Stimulated activated naive CD4-positive, alpha-beta T cell (primary cell): ENCODE data around the gene REXO2.

Experiments used
- DNase-seq, 6 experiments: peaks; one replicate each; lab custom pipeline; 2025; lab: John Stamatoyannopoulos, UW

REXO2 gene

DNA sequence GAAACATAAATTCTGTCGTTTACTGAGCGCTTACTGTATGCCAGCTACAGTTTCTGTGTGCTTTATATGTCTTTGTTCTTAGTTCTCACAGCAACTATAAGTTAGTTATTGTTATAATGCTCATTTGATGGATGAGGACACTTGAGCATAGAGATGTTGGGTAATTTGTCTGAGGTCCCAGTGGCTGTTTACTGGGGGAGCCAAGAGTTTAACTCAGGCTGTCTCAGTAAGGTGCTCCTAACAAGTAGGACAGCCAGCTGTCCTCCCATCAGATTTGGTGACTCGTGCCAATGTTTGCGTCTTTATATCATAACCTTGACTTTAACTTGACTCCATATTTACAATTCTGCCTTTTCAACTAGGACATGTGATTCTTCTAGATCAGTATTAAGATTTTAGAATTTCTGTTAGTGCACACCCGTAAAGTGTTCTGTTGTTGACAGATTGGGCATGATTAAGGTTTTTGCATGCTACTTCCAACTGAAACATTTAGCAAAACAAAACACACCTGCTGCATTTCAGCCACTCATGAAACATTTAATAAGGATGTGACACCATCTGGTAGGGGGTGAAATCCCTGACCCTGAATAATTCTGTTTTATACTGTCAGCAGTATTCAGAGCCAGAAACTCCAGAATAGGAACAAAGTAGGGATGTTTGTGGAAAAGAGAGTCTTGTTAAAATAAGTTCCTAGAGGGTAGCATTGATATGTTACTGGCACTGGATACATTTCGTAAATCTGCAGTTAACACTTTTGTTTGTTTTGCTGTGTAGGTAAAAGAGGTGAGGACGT is 1.9 kb downstream of the REXO2 start:
- DNase-seq: no peak

DNA sequence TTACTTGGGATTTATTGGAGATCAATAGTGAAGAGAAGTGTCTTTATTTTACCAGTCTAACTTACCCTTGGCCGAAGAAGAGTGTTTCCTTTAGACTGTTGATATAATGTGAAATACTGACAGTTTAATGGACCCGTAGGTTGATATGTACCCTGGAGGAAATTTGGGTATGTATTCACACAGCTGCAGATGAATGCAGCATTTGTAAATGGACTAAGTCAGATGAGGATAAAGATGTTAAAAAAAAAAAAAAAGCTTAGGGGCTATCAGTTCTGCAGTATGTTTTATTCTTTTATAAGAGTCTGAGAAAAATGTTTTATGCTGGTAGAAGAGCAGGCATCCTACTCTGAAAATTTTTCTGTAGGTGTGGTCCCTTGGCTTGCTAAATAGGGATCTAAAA is 2.7 kb downstream of the REXO2 start:
- no peak for DNase-seq

DNA sequence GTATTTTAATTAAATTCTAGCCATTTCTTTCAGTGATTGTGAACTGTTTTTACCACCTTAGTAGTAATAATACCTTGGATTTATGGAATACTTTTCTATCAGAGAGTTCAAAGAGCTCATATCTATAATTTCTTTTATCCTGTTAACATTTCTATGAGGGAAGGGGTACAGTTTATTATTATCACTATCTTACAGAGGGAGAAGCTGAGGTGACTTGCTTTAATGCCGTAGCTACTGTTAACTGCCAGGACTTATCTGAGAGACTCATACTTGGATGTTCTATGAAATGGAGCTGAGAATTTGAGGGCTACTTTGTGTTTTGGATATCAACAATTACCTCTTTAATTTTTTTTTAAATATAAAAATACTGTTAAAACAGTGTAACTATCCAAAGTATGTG is 3.3 kb downstream of the REXO2 start:
- DNase-seq: no peak

DNA sequence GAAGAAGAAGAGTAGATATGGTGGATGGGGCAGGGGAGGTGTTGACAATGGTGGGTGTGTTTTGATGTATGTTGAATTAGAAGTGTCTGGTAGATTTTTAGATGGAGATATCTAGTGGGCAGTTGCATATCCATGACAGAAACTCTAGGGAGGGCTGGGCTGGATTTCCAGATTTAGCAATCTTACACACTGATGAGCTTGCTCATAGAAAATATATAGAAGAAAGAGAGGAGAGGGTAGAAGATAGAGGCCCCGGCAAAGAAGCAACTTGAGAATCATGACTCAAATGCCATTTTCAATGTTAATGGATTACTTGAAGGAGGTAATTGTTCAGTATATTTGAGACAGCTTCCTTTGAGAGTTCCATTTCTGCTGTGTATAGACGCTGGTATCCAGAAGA is 8.2 kb downstream of the REXO2 start:
- no peak for DNase-seq

DNA sequence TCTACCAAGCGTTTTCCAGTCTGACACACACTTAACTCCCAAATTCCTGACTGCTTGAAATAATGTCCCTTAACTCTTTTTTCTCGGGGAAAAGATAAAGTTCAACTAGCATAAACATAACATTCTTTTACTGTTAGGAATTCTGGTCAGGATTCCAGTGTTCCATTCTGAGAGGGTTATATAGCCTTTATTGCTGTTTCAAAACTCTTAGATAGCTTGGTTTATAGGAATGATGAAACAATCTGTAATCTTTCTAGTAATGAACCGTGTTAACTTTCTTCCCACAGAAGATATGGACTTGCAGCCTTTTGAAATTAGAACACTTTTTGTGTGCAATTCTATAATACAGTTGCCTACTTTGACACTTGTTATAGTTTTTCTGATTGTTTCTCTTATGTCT is 8.6 kb downstream of the REXO2 start:
- no peak for DNase-seq

DNA sequence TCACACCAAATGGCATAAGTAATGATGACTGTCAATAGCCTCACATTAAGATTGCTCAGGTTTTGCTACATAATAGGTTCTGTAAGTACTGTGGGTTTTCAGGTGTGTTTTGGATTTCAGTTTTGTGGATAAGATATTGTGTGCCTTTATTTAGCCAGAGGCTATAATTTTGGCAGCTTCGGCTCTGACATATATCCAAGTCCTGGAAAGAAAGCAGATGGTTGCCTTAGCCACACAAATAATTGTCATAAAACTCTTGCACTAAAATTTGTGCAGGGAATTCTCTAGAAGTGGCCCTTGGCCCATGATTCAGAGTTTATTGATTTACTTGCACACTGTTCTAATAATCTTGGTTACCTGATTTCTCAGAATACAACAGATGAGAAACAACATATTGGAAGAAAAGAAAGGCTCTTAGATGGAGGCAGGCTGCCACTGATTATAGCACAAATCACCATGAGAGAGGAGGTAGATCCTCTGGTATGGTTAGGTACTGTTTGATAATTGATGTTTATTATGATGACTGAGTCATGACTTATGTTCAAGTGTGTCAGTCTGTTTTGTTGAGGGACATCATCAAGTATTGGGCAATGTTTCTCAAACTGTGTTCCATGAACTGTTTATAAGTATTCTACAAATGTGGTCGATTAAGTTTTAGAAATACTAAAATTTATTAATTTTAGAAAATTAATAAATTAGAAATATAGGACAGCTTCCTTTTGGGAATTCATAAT is 9.6 kb downstream of the REXO2 start:
- DNase-seq: no peak

DNA sequence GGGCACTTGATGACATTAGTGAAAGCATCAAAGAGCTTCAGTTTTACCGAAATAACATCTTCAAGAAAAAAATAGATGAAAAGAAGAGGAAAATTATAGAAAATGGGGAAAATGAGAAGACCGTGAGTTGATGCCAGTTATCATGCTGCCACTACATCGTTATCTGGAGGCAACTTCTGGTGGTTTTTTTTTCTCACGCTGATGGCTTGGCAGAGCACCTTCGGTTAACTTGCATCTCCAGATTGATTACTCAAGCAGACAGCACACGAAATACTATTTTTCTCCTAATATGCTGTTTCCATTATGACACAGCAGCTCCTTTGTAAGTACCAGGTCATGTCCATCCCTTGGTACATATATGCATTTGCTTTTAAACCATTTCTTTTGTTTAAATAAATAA is 10.6 kb downstream of the REXO2 start:
- no peak for DNase-seq

DNA sequence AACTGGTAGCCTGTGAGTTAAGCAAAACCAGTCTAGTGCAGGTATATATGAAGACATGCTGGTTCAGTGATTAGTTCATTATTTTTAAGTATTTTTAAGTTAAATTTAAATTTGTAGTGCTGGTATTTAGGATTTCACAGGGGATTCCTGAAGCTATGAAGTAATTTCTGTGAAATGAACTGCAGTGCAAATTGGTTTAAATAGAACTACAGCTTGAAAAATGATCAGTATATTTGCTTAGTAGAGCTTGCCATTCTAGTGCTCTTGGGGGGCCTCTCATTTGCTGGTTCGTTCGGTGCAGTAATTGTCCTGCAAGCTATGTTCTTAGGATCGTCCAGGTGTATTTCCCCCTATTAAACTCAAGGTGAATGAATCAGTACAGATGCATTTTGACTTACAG is 13.1 kb downstream of the REXO2 start:
- DNase-seq: no peak

DNA sequence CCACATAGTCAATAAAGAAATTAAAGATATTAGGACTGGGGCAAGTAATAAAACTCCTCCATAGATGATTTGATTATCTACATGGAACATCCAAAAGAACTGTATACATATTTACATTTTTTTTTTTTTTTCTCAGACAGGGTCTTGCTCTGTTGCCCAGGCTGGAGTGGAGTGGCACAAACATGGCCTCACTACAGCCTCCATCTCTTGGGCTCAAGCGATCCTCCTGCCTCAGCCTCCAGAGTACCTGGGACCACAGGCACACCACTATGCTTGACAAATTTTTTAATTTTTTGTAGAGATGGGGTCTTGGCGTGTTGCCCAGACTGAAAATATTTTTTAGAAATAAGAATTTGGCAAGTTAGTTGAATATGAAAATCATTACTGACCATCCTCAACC is 24.7 kb downstream of the REXO2 start:
- DNase-seq: no peak

DNA sequence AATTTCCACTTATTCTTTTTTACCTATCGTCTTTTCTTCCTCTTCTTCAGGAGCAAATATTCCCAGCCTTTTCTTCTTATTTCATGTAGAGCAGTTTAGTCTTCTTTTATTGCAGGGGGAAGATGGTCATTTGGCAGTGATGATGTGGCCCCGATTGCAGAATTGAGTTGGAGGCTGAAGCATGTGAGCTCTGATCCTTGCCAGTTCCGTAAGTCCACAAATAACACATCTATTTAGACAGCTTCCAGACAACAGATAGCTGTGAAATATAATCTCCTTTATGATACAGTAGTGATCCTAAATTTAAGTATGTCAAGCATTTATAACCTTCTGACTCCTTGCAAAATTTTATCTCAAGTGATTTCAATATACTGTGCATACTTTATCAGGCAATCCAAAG is 27.5 kb downstream of the REXO2 start:
- no peak for DNase-seq

DNA sequence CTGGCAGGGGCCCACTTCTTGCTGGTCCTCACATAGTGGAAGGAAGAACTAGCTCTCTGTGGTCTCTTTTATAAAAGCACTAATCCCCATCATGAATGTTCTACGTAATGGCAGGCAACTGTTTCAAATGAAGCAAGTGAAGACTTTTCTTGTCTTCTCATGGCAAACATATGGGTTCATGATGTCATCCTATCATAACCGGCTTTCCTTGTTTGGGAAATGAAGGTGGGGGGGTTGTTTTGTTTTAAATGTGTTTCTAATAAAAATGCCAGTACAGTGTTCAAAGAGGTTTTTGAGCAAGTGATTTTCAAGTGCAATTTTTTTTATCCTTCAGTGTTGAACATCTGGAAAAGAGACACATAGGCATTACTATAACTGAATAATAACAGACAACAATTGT is 33.4 kb downstream of the REXO2 start:
- no peak for DNase-seq

DNA sequence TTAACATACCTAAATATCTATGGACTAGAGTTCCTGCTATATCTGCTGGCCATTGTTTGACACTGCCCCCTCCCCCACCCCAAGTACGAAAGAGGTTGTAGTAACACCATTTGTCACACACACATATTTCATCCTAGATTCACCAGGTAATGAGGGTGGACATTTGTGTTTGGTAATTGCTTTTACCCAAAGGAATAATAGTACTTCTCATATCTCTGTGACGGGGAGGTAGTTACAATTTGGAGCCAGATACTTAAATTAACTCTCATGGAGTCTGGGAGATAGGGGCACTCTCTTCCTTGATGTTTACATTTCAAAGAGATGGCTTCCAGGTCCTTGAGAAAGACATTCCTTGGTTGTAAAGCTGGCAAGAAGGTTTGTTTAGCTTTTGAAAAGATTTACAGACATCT is 38.7 kb downstream of the REXO2 start:
- no peak for DNase-seq

DNA sequence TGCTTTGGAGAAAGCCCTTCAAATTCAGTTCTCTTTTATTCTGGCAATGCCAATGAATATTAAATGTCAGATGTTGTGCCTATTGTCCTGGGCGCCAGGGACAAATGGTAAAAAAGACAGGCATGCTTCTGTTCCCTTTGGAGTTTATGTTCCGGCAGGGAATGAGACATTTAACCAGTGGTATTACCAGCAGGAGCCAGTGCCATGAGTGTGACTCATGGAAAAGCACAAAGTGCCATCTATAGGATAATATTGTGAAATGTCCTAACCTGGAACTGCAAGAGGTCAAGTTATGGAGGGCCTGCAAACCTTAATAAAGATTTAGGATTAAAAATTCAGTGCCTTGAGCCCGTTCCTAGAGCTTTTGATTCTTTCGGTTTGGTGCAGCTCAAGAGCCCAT is 39.5 kb downstream of the REXO2 start:
- no peak for DNase-seq

DNA sequence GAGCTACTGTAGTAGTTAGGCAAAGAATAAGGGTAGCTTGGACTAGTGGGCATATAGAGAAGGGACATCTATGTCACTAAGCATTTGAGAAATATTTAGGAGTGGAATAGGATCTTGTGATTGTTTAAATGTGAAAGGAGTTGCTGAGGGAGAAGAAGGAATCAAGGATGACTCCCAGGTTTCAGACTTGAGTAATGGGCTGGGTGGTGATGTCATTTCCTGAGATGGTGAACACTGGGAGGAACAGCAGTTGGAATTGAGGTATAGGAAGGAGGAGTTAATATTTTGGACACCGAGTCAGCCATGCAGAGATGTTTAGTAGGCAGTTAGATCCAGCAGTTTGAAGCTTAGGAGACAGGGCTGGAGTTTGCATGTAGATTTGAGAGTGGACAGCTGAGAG is 40.1 kb downstream of the REXO2 start:
- DNase-seq: no peak

DNA sequence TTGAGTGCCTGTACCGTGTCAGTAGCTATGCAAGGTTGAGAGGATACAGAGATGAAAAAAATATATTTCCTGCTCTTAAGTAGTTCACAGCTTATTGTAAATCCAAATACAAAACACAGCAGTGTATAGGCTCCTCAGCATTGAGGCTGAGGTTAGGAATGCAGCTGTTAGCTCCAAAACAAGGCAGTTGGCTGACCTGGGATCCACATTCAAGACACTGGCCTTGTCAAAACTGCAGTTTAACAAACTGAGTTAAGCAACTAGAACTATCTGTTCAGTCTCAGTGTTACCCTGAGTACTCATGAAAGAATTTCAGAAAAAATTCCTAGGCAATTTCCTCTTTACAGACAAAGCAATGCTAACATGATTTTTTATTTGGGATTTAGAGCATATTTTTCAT is 42.8 kb downstream of the REXO2 start:
- DNase-seq: no peak

DNA sequence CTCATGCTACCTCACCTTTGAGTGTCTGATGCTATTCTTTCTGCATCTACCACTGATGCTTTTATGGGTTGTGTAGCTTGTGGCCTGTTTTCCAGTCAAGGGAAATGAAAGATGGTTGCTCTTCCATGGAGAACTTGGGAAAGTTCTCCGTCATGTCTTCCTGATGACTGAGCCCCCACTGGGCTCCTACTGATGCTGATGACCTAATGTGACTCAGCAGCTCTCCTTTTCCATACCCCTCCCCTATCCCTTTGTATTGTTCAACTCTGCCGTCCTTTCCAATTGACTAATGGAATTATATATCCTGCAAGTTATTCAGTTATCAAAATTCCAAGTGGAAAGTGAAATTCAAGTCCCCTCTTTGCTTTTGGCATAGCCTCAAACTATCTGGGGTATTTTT is 44.7 kb downstream of the REXO2 start:
- no peak for DNase-seq

DNA sequence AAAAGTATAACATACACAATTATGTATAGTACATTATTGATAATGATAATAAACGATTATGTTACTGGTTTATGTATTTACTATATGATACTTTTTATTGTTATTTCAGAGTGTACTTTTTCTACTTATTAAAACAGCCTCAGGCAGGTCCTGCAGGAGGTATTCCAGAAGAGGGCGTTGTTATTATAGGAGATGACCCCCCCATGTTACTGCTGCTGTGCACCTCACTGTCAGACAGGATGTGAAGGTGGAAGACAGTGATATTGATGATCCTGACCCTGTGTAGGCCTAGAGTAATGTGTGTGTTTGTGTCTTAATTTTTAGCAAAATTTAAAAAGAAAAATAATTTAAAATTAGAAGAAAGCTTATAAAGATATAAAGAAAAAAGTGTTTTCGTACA is 57.6 kb downstream of the REXO2 start:
- DNase-seq: no peak

DNA sequence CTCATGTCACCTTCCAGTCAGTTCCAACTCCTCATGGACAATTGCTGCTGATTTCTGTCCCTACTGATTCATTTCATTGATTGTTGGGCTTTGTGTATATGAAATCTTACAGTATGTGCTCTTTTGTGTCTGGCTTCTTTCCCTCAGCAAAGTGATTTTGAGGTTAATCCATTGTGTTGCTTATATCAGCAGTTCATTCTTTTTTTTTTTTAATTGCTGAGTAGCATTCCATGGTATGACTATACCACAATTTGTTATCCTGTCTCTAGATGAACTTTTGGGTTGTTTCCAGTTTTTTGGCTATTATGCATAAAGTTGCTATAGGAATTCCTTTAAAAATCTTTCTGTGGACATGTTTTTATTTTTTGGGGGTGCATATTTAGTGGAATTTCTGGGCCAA is 60.5 kb downstream of the REXO2 start:
- DNase-seq: no peak
